Endothelial cell of umbilical vein (primary cell): Measurements from ENCODE around the gene GNAZ. TPM values are rescaled to one million over a fixed set of nuclear protein-coding genes. Genes with fewer than 3 reads are reported as not detected.

Experiments
- BruUV-seq: library from RNA; stranded (reverse); fragments of 400-500 nt; replicated peaks from 2 replicates; lab custom pipeline; 2021; lab: Mats Ljungman, UMichigan
- CTCF ChIA-PET: fragments of 300-600, 350-600 bp; sonication (Branson Sonifier 250); formaldehyde crosslinking; loops from one replicate; lab custom pipeline; 2021; ENCODE audit warnings: antibody characterized with exemption, inconsistent platforms; lab: Charles Lee
- POLR2A ChIA-PET: fragments of 300-600, 350-600 bp; sonication (Branson Sonifier 250); formaldehyde crosslinking; loops from one replicate; lab custom pipeline; 2021; ENCODE audit warnings: antibody characterized with exemption, inconsistent platforms; lab: Charles Lee
- DNase-seq: peaks from one replicate; pipeline ENCODE4 v3.0.0-alpha.2; 2011; ENCODE audit warnings: low read depth, low spot score
- FAIRE-seq: peaks from 2 replicates; lab custom pipeline; 2011; peaks lifted over from hg19 to GRCh38; lab: Jason Lieb, UNC
- H2AFZ ChIP-seq: 2 replicates; pipeline ENCODE4 v1.6.0; 2012; ENCODE audit warnings: low read depth, low read length, control low read depth, inconsistent platforms
- H3K27ac ChIP-seq: 2 replicates; pipeline ENCODE4 v1.5.1; 2011; ENCODE audit warnings: low read depth, mild to moderate bottlenecking, control low read depth, low read length, moderate library complexity; ENCODE audit not compliant: insufficient read depth
- H3K27me3 ChIP-seq, 2 experiments: 2 replicates each; pipeline versions ENCODE4 v1.6.0 to v1.6.1; 2011; ENCODE audit warnings: low read length in 2 of 2, mixed read lengths in 1 of 2; ENCODE audit not compliant: control insufficient read depth in 2 of 2, insufficient read depth in 2 of 2
- H3K36me3 ChIP-seq, 2 experiments: 2 replicates in 1 of 2; 3 replicates in 1 of 2; pipeline ENCODE4 v1.5.1; 2011; ENCODE audit warnings: low read length in 2 of 2, mild to moderate bottlenecking in 1 of 2, moderate library complexity in 1 of 2; ENCODE audit not compliant: control insufficient read depth in 2 of 2, insufficient read depth in 2 of 2; ENCODE audit errors: extremely low read depth in 1 of 2
- H3K4me1 ChIP-seq: 3 replicates; pipeline ENCODE4 v1.5.1; 2011; ENCODE audit warnings: mild to moderate bottlenecking, low read length; ENCODE audit not compliant: control insufficient read depth, insufficient read depth; ENCODE audit errors: extremely low read depth
- H3K4me2 ChIP-seq: 2 replicates; pipeline ENCODE4 v1.6.1; 2011; ENCODE audit warnings: low read length, control low read depth, mixed read lengths; ENCODE audit not compliant: insufficient read depth
- H3K4me3 ChIP-seq, 3 experiments: fragments of 200-600 bp in 1 of 3; sonication (generic), shearing (Covaris generic) in 1 of 3; replicated peaks in 1 of 3; 2 replicates each; pipeline ENCODE4 v1.5.1; 2011 to 2016; ENCODE audit warnings: control low read depth in 3 of 3, low read length in 3 of 3, mild to moderate bottlenecking in 2 of 3, inconsistent platforms in 1 of 3, low read depth in 1 of 3, moderate library complexity in 1 of 3; ENCODE audit not compliant: insufficient read depth in 1 of 3
- H3K79me2 ChIP-seq: 2 replicates; pipeline ENCODE4 v1.6.0; 2012; ENCODE audit warnings: low read length, inconsistent platforms; ENCODE audit not compliant: control insufficient read depth, insufficient read depth
- H3K9ac ChIP-seq: replicated peaks from 2 replicates; pipeline ENCODE3; 2011; ENCODE audit warnings: low read length, control low read depth; ENCODE audit not compliant: insufficient read depth; ENCODE audit errors: extremely low read depth
- H3K9me1 ChIP-seq: replicated peaks from 3 replicates; pipeline ENCODE4 v1.6.0; 2011; ENCODE audit warnings: mild to moderate bottlenecking, low read length; ENCODE audit not compliant: control insufficient read depth, insufficient read depth; ENCODE audit errors: extremely low read depth
- H3K9me3 ChIP-seq: replicated peaks from 2 replicates; pipeline ENCODE4 v1.5.1; 2012; ENCODE audit warnings: low read length, inconsistent platforms; ENCODE audit not compliant: control insufficient read depth, insufficient read depth
- H4K20me1 ChIP-seq: replicated peaks from 2 replicates; pipeline ENCODE3; 2011; ENCODE audit warnings: mild to moderate bottlenecking, low read length; ENCODE audit not compliant: control insufficient read depth, insufficient read depth; ENCODE audit errors: extremely low read depth
- CTCF ChIP-seq, 2 donors: IDR thresholded peaks; 1 replicate in 1 of 2; 2 replicates in 1 of 2; pipeline ENCODE4 v1.5.1; 2011; ENCODE audit warnings: low read length in 2 of 2, mild to moderate bottlenecking in 2 of 2, moderate library complexity in 2 of 2, control low read depth in 1 of 2, inconsistent platforms in 1 of 2, low read depth in 1 of 2; ENCODE audit not compliant: insufficient read depth in 1 of 2; ENCODE audit errors: extremely low read depth in 1 of 2
- EZH2 ChIP-seq: IDR thresholded peaks from 2 replicates; pipeline ENCODE4 v1.6.1; 2012; ENCODE audit warnings: borderline replicate concordance, low read depth, mild to moderate bottlenecking, moderate library complexity, low read length, inconsistent platforms; ENCODE audit not compliant: severe bottlenecking
- FOS ChIP-seq: IDR thresholded peaks from 2 replicates; pipeline ENCODE4 v1.6.1; 2011; ENCODE audit warnings: mild to moderate bottlenecking, low read length, moderate library complexity, borderline replicate concordance; ENCODE audit not compliant: insufficient read depth
- GATA2 ChIP-seq: IDR thresholded peaks from 2 replicates; pipeline ENCODE4 v1.7.0; 2011; ENCODE audit warnings: low read depth, mild to moderate bottlenecking, moderate library complexity, mixed read lengths, low read length; ENCODE audit not compliant: insufficient read length, insufficient read depth
- JUN ChIP-seq: IDR thresholded peaks from 2 replicates; pipeline ENCODE4 v1.6.1; 2011; ENCODE audit warnings: borderline replicate concordance, low read depth; ENCODE audit not compliant: insufficient read length, insufficient read depth
- MAX ChIP-seq: IDR thresholded peaks from 2 replicates; pipeline ENCODE4 v1.6.1; 2011; ENCODE audit not compliant: insufficient read depth, insufficient read length
- MYC ChIP-seq: IDR thresholded peaks from one replicate; pipeline ENCODE4 v1.6.1; 2011; ENCODE audit warnings: mild to moderate bottlenecking, low read depth, low read length
- POLR2A ChIP-seq: IDR thresholded peaks from 2 replicates; pipeline ENCODE4 v1.6.1; 2012; ENCODE audit warnings: low read depth, mild to moderate bottlenecking, control low read depth, low read length
- POLR2AphosphoS5 ChIP-seq: IDR thresholded peaks from 2 replicates; pipeline ENCODE4 v1.6.1; 2012; ENCODE audit warnings: low read depth, mild to moderate bottlenecking, control low read depth, low read length, moderate library complexity; ENCODE audit not compliant: insufficient read depth
- dilution Hi-C: fragments of 300-500 bp; cut with MboI; formaldehyde crosslinking; loops from one replicate; pipeline ENCODE4 v1.15.0; 2019; ENCODE audit warnings: low sequenced_read_pairs; ENCODE audit not compliant: extremely low pct_ligation_motif_present
- intact Hi-C: fragments of 100-400 bp; cut with micrococcal nuclease; formaldehyde crosslinking; loops from one replicate; pipeline ENCODE4 v1.10.0; 2022
- polyA plus RNA-seq, 4 experiments: library from polyadenylated mRNA; depleted of rRNA in 3 of 4; stranded (reverse) in 3 of 4; unstranded in 1 of 4; fragments of >200 nt; gene quantifications; 2 replicates each; pipeline versions ENCODE4 v1.2.1 to v1.2.3, GENCODE V29; 2011 to 2012; ENCODE audit warnings: missing spikeins in 1 of 4
- total RNA-seq: library from RNA; stranded (reverse); gene quantifications from 2 replicates; pipeline ENCODE4 v1.2.3, GENCODE V29; 2021

GNAZ gene
- total and polyA plus RNA-seq, 2 donors (not counting 3 experiments of a cell fraction or from before 2014, with no cell fraction given), result 0.44 to 0.86 TPM

GRCh38 chr22:23045461-23045860 is 24.9 kb upstream of the GNAZ start:
- Histone ChIP-seq H3K79me2 (no peaks in the 10 kb centered on the region), H3K9me1 (no peaks in the 10 kb centered on the region), H4K20me1 (no peaks in the 10 kb centered on the region), H3K9me3 (no peaks in the 10 kb centered on the region), H3K4me1 (no peaks in the 10 kb centered on the region), H3K27ac (no peak overlapping the region), H3K9ac (no peak overlapping the region), H2AFZ (no peak overlapping the region), H3K4me2 (no peak overlapping the region), H3K27me3 (peaks cover 2 to 17% of the 10 kb centered on the region in 2 experiments), H3K4me3 (no peak overlapping the region), H3K36me3 (no peaks in the 10 kb centered on the region)
- BruUV-seq, result no TSS peak
- dilution Hi-C loops, result no loop called here
- POLR2A ChIA-PET, result no interaction called here
- CTCF ChIA-PET, result interaction anchor here (0.7 kb wide), 1 partner anchor 19 kb away, joined by 3 read pairs; no protein-coding TSS in a partner anchor
- intact Hi-C loops, result no loop called here
- no peak for TF ChIP-seq JUN
- TF ChIP-seq POLR2A, result no peak
- TF ChIP-seq FOS, result no peak
- TF ChIP-seq MAX, result no peak
- TF ChIP-seq CTCF (IDR thresholded peaks at IDR 0.05; ENCODE audit: extremely low read depth in 1 of 2, insufficient read depth in 1 of 2, low read depth in 1 of 2, low read length in 2 of 2), result no peak
- TF ChIP-seq MYC, result no peak
- no peak for FAIRE-seq
- no peak for DNase-seq

- dilution Hi-C loops, result no loop called here
- no peaks in the 10 kb centered on the region for H3K9me3 ChIP-seq
- peaks cover 0 to 13% of the 10 kb centered on the region in 2 experiments for H3K27me3 ChIP-seq
- no peaks in the 10 kb centered on the region for H3K4me1 ChIP-seq
- no peak for DNase-seq
- H3K4me3 ChIP-seq, result no peak overlapping the region
- no peak overlapping the region for H3K27ac ChIP-seq
- H2AFZ ChIP-seq, result no peak overlapping the region
- intact Hi-C loops, result no loop called here
- TF ChIP-seq MAX, result no peak
- TF ChIP-seq CTCF (IDR thresholded peaks at IDR 0.05; ENCODE audit: extremely low read depth in 1 of 2, insufficient read depth in 1 of 2, low read depth in 1 of 2, low read length in 2 of 2), result no peak
- TF ChIP-seq POLR2AphosphoS5, result no peak
- TF ChIP-seq JUN, result no peak
- no peak for TF ChIP-seq FOS
- TF ChIP-seq POLR2A, result no peak
- TF ChIP-seq EZH2, result no peak
- no peak for TF ChIP-seq GATA2
- no peak for TF ChIP-seq MYC
- CTCF ChIA-PET, result no interaction called here
- no peak overlapping the region for H3K4me2 ChIP-seq
- no peak for FAIRE-seq
- no peak overlapping the region for H3K9ac ChIP-seq
- no TSS peak for BruUV-seq
- H3K79me2 ChIP-seq, result no peaks in the 10 kb centered on the region
- no peaks in the 10 kb centered on the region for H3K36me3 ChIP-seq
- no peaks in the 10 kb centered on the region for H4K20me1 ChIP-seq
- no peaks in the 10 kb centered on the region for H3K9me1 ChIP-seq
- POLR2A ChIA-PET, result no interaction called here
These were observed 23.1 kb upstream of the GNAZ start for GRCh38 chr22:23047265-23047664.
